WTC11 (cell line): ENCODE results near the gene HSF5. TPM values are rescaled to one million over a fixed set of nuclear protein-coding genes. Genes with fewer than 3 reads are reported as not detected.

Experiments used
- ATAC-seq: fragments of 200-7000 bp; cut with Tn5 transposase; 2 replicates; pipeline ENCODE4 v1.10.0; 2021; ENCODE audit warnings: mild to moderate bottlenecking, moderate library complexity
- CTCF ChIA-PET: fragments of 300-600 bp; sonication (Branson Sonifier 250); formaldehyde crosslinking; loops from one replicate; lab custom pipeline; 2021; ENCODE audit warnings: antibody characterized with exemption; lab: Charles Lee
- POLR2A ChIA-PET: fragments of 350-600 bp; sonication (Branson Sonifier 250); formaldehyde crosslinking; loops from one replicate; lab custom pipeline; 2021; ENCODE audit warnings: antibody characterized with exemption; lab: Charles Lee
- DNase-seq: peaks from one replicate; pipeline ENCODE4 v3.0.0; 2021; ENCODE audit warnings: low spot score
- H3K27ac Mint-ChIP-seq: 2 replicates; pipeline ENCODE4 v1.8.0; 2021; ENCODE audit warnings: mixed read lengths
- H3K27me3 Mint-ChIP-seq: 2 replicates; pipeline ENCODE4 v1.8.0; 2021; ENCODE audit warnings: low read depth, mild to moderate bottlenecking, moderate library complexity, mixed read lengths
- H3K36me3 Mint-ChIP-seq: 2 replicates; pipeline ENCODE4 v1.8.0; 2021; ENCODE audit warnings: mixed read lengths
- H3K4me1 Mint-ChIP-seq: 2 replicates; pipeline ENCODE4 v1.8.0; 2022; ENCODE audit warnings: mixed read lengths
- H3K4me3 Mint-ChIP-seq: 2 replicates; pipeline ENCODE4 v1.8.0; 2021; ENCODE audit warnings: mild to moderate bottlenecking, moderate library complexity, mixed read lengths
- H3K9me3 Mint-ChIP-seq: 2 replicates; pipeline ENCODE4 v1.8.0; 2021; ENCODE audit warnings: mixed read lengths
- ATF1 ChIP-seq: sonication (generic); formaldehyde crosslinking; IDR thresholded peaks from 2 replicates; pipeline ENCODE4 v1.8.1; 2023; ENCODE audit warnings: mild to moderate bottlenecking, moderate library complexity, missing genetic modification reagents
- ATF2 ChIP-seq: sonication (generic); formaldehyde crosslinking; IDR thresholded peaks from 2 replicates; pipeline ENCODE4 v1.8.1; 2022; ENCODE audit warnings: low read depth, missing genetic modification reagents, borderline replicate concordance
- CDX4 ChIP-seq: fragments of 250-450 bp; sonication (Bioruptor Pico); IDR thresholded peaks from 2 replicates; pipeline ENCODE4 v1.9.0; 2021; ENCODE audit warnings: moderate library complexity, mild to moderate bottlenecking, inconsistent platforms, borderline replicate concordance
- CREM ChIP-seq: sonication (generic); formaldehyde crosslinking; IDR thresholded peaks from 2 replicates; pipeline ENCODE4 v1.8.1; 2022; ENCODE audit warnings: mild to moderate bottlenecking, missing genetic modification reagents, moderate library complexity
- CTCF ChIP-seq: fragments of 200-600 bp; IDR thresholded peaks from 2 replicates; pipeline ENCODE4 v1.8.0; 2022; ENCODE audit warnings: antibody characterized with exemption
- FOXK1 ChIP-seq: sonication (generic); formaldehyde crosslinking; IDR thresholded peaks from 2 replicates; pipeline ENCODE4 v1.8.0; 2022; ENCODE audit warnings: mild to moderate bottlenecking, moderate library complexity, missing genetic modification reagents
- FOXP1 ChIP-seq: sonication (generic); formaldehyde crosslinking; IDR thresholded peaks from 2 replicates; pipeline ENCODE4 v1.8.0; 2022; ENCODE audit warnings: missing genetic modification reagents, mild to moderate bottlenecking, moderate library complexity, borderline replicate concordance
- GABPB1 ChIP-seq: sonication (generic); formaldehyde crosslinking; IDR thresholded peaks from 2 replicates; pipeline ENCODE4 v1.8.1; 2023; ENCODE audit warnings: mild to moderate bottlenecking, missing genetic modification reagents
- GTF2I ChIP-seq: fragments of 250-450 bp; sonication (Bioruptor Pico); conservative IDR thresholded peaks from 2 replicates; pipeline ENCODE4 v1.4.0; 2021; ENCODE audit warnings: mild to moderate bottlenecking
- HMGXB4 ChIP-seq: sonication (generic); formaldehyde crosslinking; IDR thresholded peaks from 2 replicates; pipeline ENCODE4 v1.8.1; 2023; ENCODE audit warnings: mild to moderate bottlenecking, moderate library complexity, missing genetic modification reagents
- NFE2L1 ChIP-seq: sonication (generic); formaldehyde crosslinking; IDR thresholded peaks from 2 replicates; pipeline ENCODE4 v1.8.1; 2023; ENCODE audit warnings: missing genetic modification reagents
- NFYB ChIP-seq: sonication (generic); formaldehyde crosslinking; conservative IDR thresholded peaks from 2 replicates; pipeline ENCODE4 v1.8.0; 2022; ENCODE audit warnings: low read depth, missing genetic modification reagents
- NR1H2 ChIP-seq: sonication (generic); formaldehyde crosslinking; IDR thresholded peaks from 2 replicates; pipeline ENCODE4 v1.9.0; 2021; ENCODE audit warnings: mild to moderate bottlenecking, moderate library complexity, missing genetic modification reagents
- PRRX2 ChIP-seq: fragments of 250-450 bp; sonication (Bioruptor Pico); IDR thresholded peaks from 2 replicates; pipeline ENCODE4 v1.8.0; 2021; ENCODE audit warnings: mild to moderate bottlenecking
- TP53 ChIP-seq: sonication (generic); formaldehyde crosslinking; IDR thresholded peaks from 2 replicates; pipeline ENCODE4 v1.8.1; 2023; ENCODE audit warnings: mild to moderate bottlenecking, missing genetic modification reagents
- ZBTB21 ChIP-seq: sonication (generic); formaldehyde crosslinking; IDR thresholded peaks from 2 replicates; pipeline ENCODE4 v1.8.1; 2023; ENCODE audit warnings: mild to moderate bottlenecking, missing genetic modification reagents, borderline replicate concordance
- ZNF138 ChIP-seq: sonication (generic); formaldehyde crosslinking; conservative IDR thresholded peaks from 2 replicates; pipeline ENCODE4 v1.8.1; 2022; ENCODE audit warnings: mild to moderate bottlenecking, moderate library complexity, missing genetic modification reagents
- ZNF423 ChIP-seq: fragments of 250-450 bp; sonication (Bioruptor Pico); IDR thresholded peaks from 2 replicates; pipeline ENCODE4 v2.1.2; 2022; ENCODE audit warnings: mild to moderate bottlenecking, moderate library complexity
- total RNA-seq: library from RNA; stranded (reverse); gene quantifications from 3 replicates; pipeline ENCODE4 v1.2.3, GENCODE V29; 2021
- TF ChIP-seq, protein P1 (sequence below): sonication (generic); formaldehyde crosslinking; IDR thresholded peaks from 2 replicates; pipeline ENCODE4 v1.8.1; 2022; ENCODE audit warnings: low read depth, mild to moderate bottlenecking, moderate library complexity, missing genetic modification reagents, borderline replicate concordance
- TF ChIP-seq, protein P2 (sequence below): sonication (generic); formaldehyde crosslinking; IDR thresholded peaks from 2 replicates; pipeline ENCODE4 v1.8.1; 2023; ENCODE audit warnings: mild to moderate bottlenecking, missing genetic modification reagents, moderate library complexity
- TF ChIP-seq, protein P3 (sequence below): sonication (generic); formaldehyde crosslinking; IDR thresholded peaks from 2 replicates; pipeline ENCODE4 v1.8.0; 2022; ENCODE audit warnings: mild to moderate bottlenecking, missing genetic modification reagents
- TF ChIP-seq, protein P4 (sequence below): sonication (generic); formaldehyde crosslinking; IDR thresholded peaks from 2 replicates; pipeline ENCODE4 v1.8.0; 2022; ENCODE audit warnings: mild to moderate bottlenecking, missing genetic modification reagents

The HSF5 gene
- total RNA-seq, 1 experiment from 2014 or later = 0.09 TPM

DNA sequence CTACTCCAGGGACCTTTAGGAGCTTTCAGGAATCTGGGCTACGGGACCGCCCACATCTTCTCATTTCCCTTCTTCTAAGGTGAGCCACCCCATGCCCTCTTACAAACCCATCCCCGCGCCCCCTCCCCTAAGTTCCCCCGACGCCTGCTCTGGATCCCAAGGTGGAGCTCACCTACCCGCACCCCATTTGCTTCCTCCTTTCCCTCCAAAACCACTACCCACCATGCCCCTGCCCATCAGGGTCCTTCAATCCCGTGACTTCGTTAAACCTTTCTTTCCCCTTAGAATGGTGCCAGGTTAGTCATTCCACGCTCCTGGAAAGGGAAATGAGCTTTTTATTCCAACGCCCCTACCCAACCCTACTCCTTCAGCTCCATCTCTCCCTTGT is 26.6 kb upstream of the HSF5 start:
- H3K4me1 Mint-ChIP-seq = peaks cover 32% of the 10 kb centered on the region
- TF ChIP-seq GTF2I (CRISPR knock-in tag) = no peak
- TF ChIP-seq, protein P1, sequence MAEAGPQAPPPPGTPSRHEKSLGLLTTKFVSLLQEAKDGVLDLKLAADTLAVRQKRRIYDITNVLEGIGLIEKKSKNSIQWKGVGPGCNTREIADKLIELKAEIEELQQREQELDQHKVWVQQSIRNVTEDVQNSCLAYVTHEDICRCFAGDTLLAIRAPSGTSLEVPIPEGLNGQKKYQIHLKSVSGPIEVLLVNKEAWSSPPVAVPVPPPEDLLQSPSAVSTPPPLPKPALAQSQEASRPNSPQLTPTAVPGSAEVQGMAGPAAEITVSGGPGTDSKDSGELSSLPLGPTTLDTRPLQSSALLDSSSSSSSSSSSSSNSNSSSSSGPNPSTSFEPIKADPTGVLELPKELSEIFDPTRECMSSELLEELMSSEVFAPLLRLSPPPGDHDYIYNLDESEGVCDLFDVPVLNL (CRISPR knock-in tag) = no peak
- TF ChIP-seq ZBTB21 (CRISPR knock-in tag) = no peak
- peak overlapping the region; percentile 78 for H3K4me3 Mint-ChIP-seq
- no peaks in the 10 kb centered on the region for H3K9me3 Mint-ChIP-seq
- CTCF ChIA-PET = interaction anchor here (0.5 to 2.1 kb wide), 14 partner anchors 17 to 553 kb away, joined by 3 to 10 read pairs (median 4); partner anchors contain the start of genes HSF5 and RNF43
- POLR2A ChIA-PET = interaction anchor here (0.5 to 1.3 kb wide), 8 partner anchors 23 to 517 kb away, joined by 3 to 7 read pairs (median 4); no protein-coding TSS in a partner anchor
- DNase-seq (no peak), ATAC-seq (no peak)
- H3K27me3 Mint-ChIP-seq = no peaks in the 10 kb centered on the region; the same call in 1 of the 2 replicates
- peak overlapping the region; percentile 90 for H3K27ac Mint-ChIP-seq
- peaks cover 19% of the 10 kb centered on the region for H3K36me3 Mint-ChIP-seq

- DNase-seq = peak; percentile 90
- peaks cover 32% of the 10 kb centered on the region for H3K4me1 Mint-ChIP-seq
- ATAC-seq = peak; percentile 36
- peaks cover 23% of the 10 kb centered on the region for H3K36me3 Mint-ChIP-seq
- peak within 1 kb of the TSS; percentile 89 for H3K4me3 Mint-ChIP-seq
- ChIA-PET CTCF (interaction anchor here (0.5 to 2.1 kb wide), 13 partner anchors 18 to 491 kb away, joined by 3 to 10 read pairs (median 4); partner anchors contain the start of genes HSF5 and RNF43), POLR2A (interaction anchor here (0.5 to 1.3 kb wide), 10 partner anchors 24 to 593 kb away, joined by 3 to 7 read pairs (median 3); partner anchors contain the start of gene TRIM37)
- no peaks in the 10 kb centered on the region; the same call in 1 of the 2 replicates for H3K27me3 Mint-ChIP-seq
- H3K9me3 Mint-ChIP-seq = no peaks in the 10 kb centered on the region
- peak within 1 kb of the TSS; percentile 90 for H3K27ac Mint-ChIP-seq
- TF ChIP-seq PRRX2 (CRISPR knock-in tag) = no peak
- TF ChIP-seq NR1H2 (CRISPR knock-in tag) = no peak
- TF ChIP-seq, protein P2, sequence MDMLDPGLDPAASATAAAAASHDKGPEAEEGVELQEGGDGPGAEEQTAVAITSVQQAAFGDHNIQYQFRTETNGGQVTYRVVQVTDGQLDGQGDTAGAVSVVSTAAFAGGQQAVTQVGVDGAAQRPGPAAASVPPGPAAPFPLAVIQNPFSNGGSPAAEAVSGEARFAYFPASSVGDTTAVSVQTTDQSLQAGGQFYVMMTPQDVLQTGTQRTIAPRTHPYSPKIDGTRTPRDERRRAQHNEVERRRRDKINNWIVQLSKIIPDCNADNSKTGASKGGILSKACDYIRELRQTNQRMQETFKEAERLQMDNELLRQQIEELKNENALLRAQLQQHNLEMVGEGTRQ (CRISPR knock-in tag) = no peak
- TF ChIP-seq CTCF = no peak
- no peak for TF ChIP-seq NFE2L1 (CRISPR knock-in tag)
- TF ChIP-seq, protein P3, sequence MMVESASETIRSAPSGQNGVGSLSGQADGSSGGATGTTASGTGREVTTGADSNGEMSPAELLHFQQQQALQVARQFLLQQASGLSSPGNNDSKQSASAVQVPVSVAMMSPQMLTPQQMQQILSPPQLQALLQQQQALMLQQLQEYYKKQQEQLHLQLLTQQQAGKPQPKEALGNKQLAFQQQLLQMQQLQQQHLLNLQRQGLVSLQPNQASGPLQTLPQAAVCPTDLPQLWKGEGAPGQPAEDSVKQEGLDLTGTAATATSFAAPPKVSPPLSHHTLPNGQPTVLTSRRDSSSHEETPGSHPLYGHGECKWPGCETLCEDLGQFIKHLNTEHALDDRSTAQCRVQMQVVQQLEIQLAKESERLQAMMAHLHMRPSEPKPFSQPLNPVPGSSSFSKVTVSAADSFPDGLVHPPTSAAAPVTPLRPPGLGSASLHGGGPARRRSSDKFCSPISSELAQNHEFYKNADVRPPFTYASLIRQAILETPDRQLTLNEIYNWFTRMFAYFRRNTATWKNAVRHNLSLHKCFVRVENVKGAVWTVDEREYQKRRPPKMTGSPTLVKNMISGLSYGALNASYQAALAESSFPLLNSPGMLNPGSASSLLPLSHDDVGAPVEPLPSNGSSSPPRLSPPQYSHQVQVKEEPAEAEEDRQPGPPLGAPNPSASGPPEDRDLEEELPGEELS (CRISPR knock-in tag) = peak; percentile 53; the same call in 1 of the 2 replicates
- TF ChIP-seq CREM (CRISPR knock-in tag) = peak; percentile 68; the same call in 1 of the 2 replicates
- TF ChIP-seq, protein P4, sequence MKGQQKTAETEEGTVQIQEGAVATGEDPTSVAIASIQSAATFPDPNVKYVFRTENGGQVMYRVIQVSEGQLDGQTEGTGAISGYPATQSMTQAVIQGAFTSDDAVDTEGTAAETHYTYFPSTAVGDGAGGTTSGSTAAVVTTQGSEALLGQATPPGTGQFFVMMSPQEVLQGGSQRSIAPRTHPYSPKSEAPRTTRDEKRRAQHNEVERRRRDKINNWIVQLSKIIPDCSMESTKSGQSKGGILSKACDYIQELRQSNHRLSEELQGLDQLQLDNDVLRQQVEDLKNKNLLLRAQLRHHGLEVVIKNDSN (CRISPR knock-in tag) = no peak
- no peak for TF ChIP-seq CDX4
- TF ChIP-seq FOXK1 (CRISPR knock-in tag) = peak; percentile 21; the same call in 1 of the 2 replicates
- TF ChIP-seq ATF1 (CRISPR knock-in tag) = no peak
- TF ChIP-seq HMGXB4 (CRISPR knock-in tag) = no peak
- TF ChIP-seq NFYB (CRISPR knock-in tag) = no peak
- no peak for TF ChIP-seq GABPB1 (CRISPR knock-in tag)
- TF ChIP-seq FOXP1 (CRISPR knock-in tag) = peak; percentile 67; the same call in 1 of the 2 replicates
- no peak for TF ChIP-seq ATF2 (CRISPR knock-in tag)
- peak; percentile 24; the same call in 1 of the 2 replicates for TF ChIP-seq ZNF423 (CRISPR knock-in tag)
- TF ChIP-seq TP53 (CRISPR knock-in tag) = no peak
- TF ChIP-seq ZNF138 (CRISPR knock-in tag) = no peak
These were observed 26.0 kb upstream of the HSF5 start, which contains the start of gene MTMR4 for GRCh38 chr17:58513965-58514769. TSS of gene MTMR4 (minus strand) at chr17:58514638. CDS start at chr17:58514407, 231 bp downstream.
